GM23338 (cell line): Measurements from ENCODE around the gene F7. TPM values are rescaled to one million over a fixed set of nuclear protein-coding genes. Genes with fewer than 3 reads are reported as not detected.

Experiments used
- ATAC-seq: fragments of 200-7000 bp; cut with Tn5 transposase; 3 replicates; pipeline ENCODE4 v1.9.1; 2020
- DNase-seq: peaks from one replicate; pipeline ENCODE4 v3.0.0-alpha.2; 2015; ENCODE audit warnings: low spot score
- H2AFZ ChIP-seq: fragments of 200-600 bp; sonication (generic); 2 replicates; pipeline ENCODE4 v1.8.0; 2016; ENCODE audit warnings: antibody characterized with exemption, mild to moderate bottlenecking, moderate library complexity
- H3F3A ChIP-seq: fragments of 200-600 bp; sonication (generic); replicated peaks from 2 replicates; pipeline ENCODE4 v1.8.0; 2017; ENCODE audit warnings: antibody characterized with exemption, mixed run types, low read depth
- H3K27ac ChIP-seq: fragments of 200-600 bp; sonication (generic); 2 replicates; pipeline ENCODE4 v1.6.1; 2016; ENCODE audit warnings: low read depth
- H3K27me3 ChIP-seq: fragments of 200-600 bp; sonication (generic); 2 replicates; pipeline ENCODE4 v1.8.0; 2016; ENCODE audit warnings: mild to moderate bottlenecking, mixed run types, moderate library complexity; ENCODE audit not compliant: insufficient read depth
- H3K36me3 ChIP-seq: fragments of 200-600 bp; sonication (generic); 2 replicates; pipeline ENCODE4 v1.8.0; 2016; ENCODE audit warnings: mild to moderate bottlenecking; ENCODE audit not compliant: insufficient read depth
- H3K4me1 ChIP-seq: fragments of 200-600 bp; sonication (generic); 2 replicates; pipeline ENCODE4 v1.8.0; 2016; ENCODE audit warnings: mild to moderate bottlenecking, moderate library complexity; ENCODE audit not compliant: insufficient read depth
- H3K4me2 ChIP-seq: fragments of 200-600 bp; sonication (generic); 2 replicates; pipeline ENCODE4 v1.7.1; 2017; ENCODE audit warnings: mixed run types
- H3K4me3 ChIP-seq: fragments of 200-600 bp; sonication (generic); 2 replicates; pipeline ENCODE4 v1.6.1; 2016; ENCODE audit warnings: mixed run types
- H3K79me2 ChIP-seq: fragments of 200-600 bp; sonication (generic); replicated peaks from 2 replicates; pipeline ENCODE4 v1.8.0; 2017; ENCODE audit warnings: mild to moderate bottlenecking; ENCODE audit not compliant: insufficient read depth
- H3K9me2 ChIP-seq: fragments of 200-600 bp; sonication (generic); 2 replicates; pipeline ENCODE4 v1.8.0; 2017; ENCODE audit not compliant: insufficient read depth
- H4K20me1 ChIP-seq: fragments of 200-600 bp; sonication (generic); replicated peaks from 2 replicates; pipeline ENCODE4 v1.8.0; 2017; ENCODE audit warnings: mild to moderate bottlenecking; ENCODE audit not compliant: insufficient read depth
- H3K27ac Mint-ChIP-seq: 2 replicates; pipeline ENCODE4 v1.8.0; 2020; ENCODE audit warnings: inconsistent platforms, mild to moderate bottlenecking, moderate library complexity, mixed read lengths
- H3K27me3 Mint-ChIP-seq: 3 replicates; pipeline ENCODE4 v1.8.0; 2022; ENCODE audit warnings: low read depth, mild to moderate bottlenecking, moderate library complexity, mixed read lengths, inconsistent platforms; ENCODE audit not compliant: insufficient read depth, poor library complexity
- H3K36me3 Mint-ChIP-seq: 3 replicates; pipeline ENCODE4 v1.8.0; 2021; ENCODE audit warnings: low read depth, mild to moderate bottlenecking, inconsistent platforms, moderate library complexity, mixed read lengths
- H3K4me1 Mint-ChIP-seq: 3 replicates; pipeline ENCODE4 v1.8.0; 2020; ENCODE audit warnings: mild to moderate bottlenecking, inconsistent platforms, mixed read lengths
- H3K4me3 Mint-ChIP-seq: 3 replicates; pipeline ENCODE4 v1.8.0; 2021; ENCODE audit warnings: moderate library complexity, mild to moderate bottlenecking, inconsistent platforms, mixed read lengths
- H3K9me3 Mint-ChIP-seq: 3 replicates; pipeline ENCODE4 v1.8.0; 2020; ENCODE audit warnings: moderate library complexity, mild to moderate bottlenecking, inconsistent platforms, mixed read lengths
- CREB1 ChIP-seq: fragments of 250-450 bp; sonication (Bioruptor Pico); IDR thresholded peaks from 2 replicates; pipeline ENCODE4 v1.5.0; 2020; ENCODE audit warnings: low read depth, mild to moderate bottlenecking, moderate library complexity
- CTCF ChIP-seq, 2 experiments: fragments of 200-600 bp in 1 of 2; sonication (generic) in 1 of 2; conservative IDR thresholded peaks; 2 replicates each; pipeline versions ENCODE4 v1.5.1 to v1.6.1; 2016 to 2017; ENCODE audit warnings: antibody characterized with exemption in 2 of 2, low read depth in 2 of 2, mild to moderate bottlenecking in 2 of 2, moderate library complexity in 1 of 2
- ETS1 ChIP-seq: IDR thresholded peaks from 2 replicates; pipeline ENCODE4 v1.6.1; 2016; ENCODE audit warnings: antibody characterized with exemption
- EZH2 ChIP-seq: fragments of 200-600 bp; sonication (generic); IDR thresholded peaks from one replicate; pipeline ENCODE4 v1.8.0; 2017; ENCODE audit warnings: antibody characterized with exemption, mild to moderate bottlenecking, low read depth; ENCODE audit not compliant: unreplicated experiment
- POLR2AphosphoS5 ChIP-seq: IDR thresholded peaks from 2 replicates; pipeline ENCODE4 v1.6.1; 2016; ENCODE audit warnings: antibody characterized with exemption, low read depth
- REST ChIP-seq: IDR thresholded peaks from one replicate; pipeline ENCODE4 v1.6.1; 2018; ENCODE audit warnings: antibody characterized with exemption; ENCODE audit not compliant: unreplicated experiment
- STAT1 ChIP-seq: IDR thresholded peaks from one replicate; pipeline ENCODE4 v1.6.1; 2016; ENCODE audit warnings: antibody characterized with exemption; ENCODE audit not compliant: unreplicated experiment
- ZNF331 ChIP-seq: fragments of 250-450 bp; sonication (Bioruptor Pico); IDR thresholded peaks from 2 replicates; pipeline ENCODE4 v1.5.0; 2020; ENCODE audit warnings: low read depth, mild to moderate bottlenecking, moderate library complexity
- ZNF462 ChIP-seq: fragments of 250-450 bp; sonication (Bioruptor Pico); IDR thresholded peaks from 2 replicates; pipeline ENCODE4 v1.5.0; 2020; ENCODE audit warnings: mild to moderate bottlenecking, moderate library complexity
- polyA plus RNA-seq: library from polyadenylated mRNA; unstranded; fragments of >200 nt; fragmentation: Nextera tagmentation; extraction: Ambion mirVana; gene quantifications from 2 replicates; pipeline ENCODE4 v1.2.1, GENCODE V29; 2016
- total RNA-seq: library from RNA; depleted of rRNA; stranded (reverse); fragments of >200 nt; shearing (Covaris generic); gene quantifications from 2 replicates; pipeline ENCODE4 v1.2.3, GENCODE V29; 2014

F7 gene
- total and polyA plus RNA-seq, 2 experiments from 2014 or later = 0.16 to 0.24 TPM

DNA sequence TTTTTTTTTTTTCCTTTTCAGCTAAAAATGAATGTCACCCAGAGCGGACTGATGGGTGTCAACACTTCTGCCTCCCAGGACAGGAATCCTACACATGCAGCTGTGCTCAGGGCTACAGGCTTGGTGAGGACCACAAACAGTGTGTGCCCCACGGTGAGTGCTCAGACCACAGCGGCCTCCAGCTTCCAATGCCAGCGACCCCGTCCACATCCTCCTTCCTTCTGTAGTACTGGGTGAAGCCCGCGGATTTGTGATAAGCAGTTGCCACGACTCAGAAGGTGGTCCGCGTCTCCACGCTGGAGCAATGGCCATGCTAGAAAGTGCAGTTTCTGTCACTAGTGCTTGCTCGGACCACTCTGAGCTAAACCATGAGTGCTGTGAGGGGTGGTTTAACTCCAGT is 58.9 kb downstream of the F7 start:
- Mint-ChIP-seq H3K4me1 (peaks cover 18% of the 10 kb centered on the region), H3K9me3 (no peaks in the 10 kb centered on the region), H3K36me3 (peaks cover 6% of the 10 kb centered on the region; the same call in 2 of the 3 replicates), H3K27ac (no peak overlapping the region), H3K4me3 (no peak overlapping the region), H3K27me3 (peaks cover 10% of the 10 kb centered on the region)
- DNase-seq (no peak), ATAC-seq (no peak)
- no peaks in the 10 kb centered on the region for H3K79me2 ChIP-seq
- no peak overlapping the region for H3K27ac ChIP-seq
- H3K27me3 ChIP-seq = no peaks in the 10 kb centered on the region
- TF ChIP-seq POLR2AphosphoS5 (no peak), ZNF331 (CRISPR knock-in tag) (no peak)
- H3K36me3 ChIP-seq = no peaks in the 10 kb centered on the region
- H3K4me1 ChIP-seq = 0 out of 2 replicates have a peak, but pooled peaks cover 1% of the 10 kb centered on the region
- H2AFZ ChIP-seq = no peak overlapping the region
- no peak overlapping the region for H3K4me2 ChIP-seq
- H3K4me3 ChIP-seq = no peak overlapping the region
- no peaks in the 10 kb centered on the region for H3F3A ChIP-seq
- H3K9me2 ChIP-seq = no peaks in the 10 kb centered on the region
- H4K20me1 ChIP-seq = no peaks in the 10 kb centered on the region; the same call in 1 of the 2 replicates

- Histone ChIP-seq H3K4me3 (no peak overlapping the region), H3F3A (no peaks in the 10 kb centered on the region), H3K27me3 (no peaks in the 10 kb centered on the region), H2AFZ (no peak overlapping the region), H3K4me1 (no peaks in the 10 kb centered on the region), H3K4me2 (no peak overlapping the region), H3K79me2 (no peaks in the 10 kb centered on the region), H3K36me3 (no peaks in the 10 kb centered on the region), H3K27ac (no peak overlapping the region; the same call in 1 of the 2 replicates), H3K9me2 (no peaks in the 10 kb centered on the region), H4K20me1 (no peaks in the 10 kb centered on the region; the same call in 1 of the 2 replicates)
- ATAC-seq = no peak
- peaks cover 17% of the 10 kb centered on the region for H3K36me3 Mint-ChIP-seq
- H3K4me1 Mint-ChIP-seq = peaks cover 11% of the 10 kb centered on the region
- H3K27me3 Mint-ChIP-seq = peaks cover 6% of the 10 kb centered on the region
- no peak overlapping the region for H3K4me3 Mint-ChIP-seq
- no peak for DNase-seq
- no peaks in the 10 kb centered on the region for H3K9me3 Mint-ChIP-seq
- no peak overlapping the region for H3K27ac Mint-ChIP-seq
- TF ChIP-seq CTCF (conservative IDR thresholded peaks at IDR 0.05; ENCODE audit: low read depth in 2 of 2) (no peak), ZNF462 (CRISPR knock-in tag) (no peak), EZH2 (no peak), CREB1 (CRISPR knock-in tag) (no peak), ZNF331 (CRISPR knock-in tag) (no peak), REST (no peak), ETS1 (no peak), STAT1 (no peak), POLR2AphosphoS5 (no peak)
These were observed 60.7 kb downstream of the F7 start for GRCh38 chr13:113166266-113166665.
